GM15510 (cell line): Measurements from ENCODE around the gene SNRPE.

Experiments used
- POLR2A ChIP-seq: IDR thresholded peaks from 3 replicates; pipeline ENCODE4 v1.6.1; 2011; ENCODE audit warnings: borderline replicate concordance; ENCODE audit not compliant: insufficient read length; ENCODE audit errors: extremely low read depth

The SNRPE gene

DNA sequence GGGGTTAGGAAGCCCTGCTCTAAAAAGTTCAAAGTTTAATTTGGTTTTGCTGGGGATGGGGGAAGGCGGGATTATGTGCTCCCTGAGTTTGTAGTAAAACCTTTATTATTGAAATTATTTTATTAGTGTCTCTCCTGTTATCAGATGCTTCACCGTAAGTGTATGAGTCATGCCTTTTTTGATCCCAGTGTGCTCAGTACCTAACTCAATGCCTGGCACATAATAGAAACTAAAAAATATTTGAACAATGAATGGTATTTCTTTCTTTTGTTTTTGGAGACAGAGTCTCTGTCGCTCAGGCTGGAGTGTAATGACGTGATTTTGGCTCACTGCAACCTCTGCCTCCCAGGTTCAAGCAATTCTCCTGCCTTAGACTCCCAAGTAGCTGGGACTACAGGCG is 6.4 kb downstream of the SNRPE start:
- TF ChIP-seq POLR2A = no peak

- TF ChIP-seq POLR2A = no peak
Observed at GRCh38 chr1:203870245-203870644, 8.8 kb downstream of the SNRPE start.

DNA sequence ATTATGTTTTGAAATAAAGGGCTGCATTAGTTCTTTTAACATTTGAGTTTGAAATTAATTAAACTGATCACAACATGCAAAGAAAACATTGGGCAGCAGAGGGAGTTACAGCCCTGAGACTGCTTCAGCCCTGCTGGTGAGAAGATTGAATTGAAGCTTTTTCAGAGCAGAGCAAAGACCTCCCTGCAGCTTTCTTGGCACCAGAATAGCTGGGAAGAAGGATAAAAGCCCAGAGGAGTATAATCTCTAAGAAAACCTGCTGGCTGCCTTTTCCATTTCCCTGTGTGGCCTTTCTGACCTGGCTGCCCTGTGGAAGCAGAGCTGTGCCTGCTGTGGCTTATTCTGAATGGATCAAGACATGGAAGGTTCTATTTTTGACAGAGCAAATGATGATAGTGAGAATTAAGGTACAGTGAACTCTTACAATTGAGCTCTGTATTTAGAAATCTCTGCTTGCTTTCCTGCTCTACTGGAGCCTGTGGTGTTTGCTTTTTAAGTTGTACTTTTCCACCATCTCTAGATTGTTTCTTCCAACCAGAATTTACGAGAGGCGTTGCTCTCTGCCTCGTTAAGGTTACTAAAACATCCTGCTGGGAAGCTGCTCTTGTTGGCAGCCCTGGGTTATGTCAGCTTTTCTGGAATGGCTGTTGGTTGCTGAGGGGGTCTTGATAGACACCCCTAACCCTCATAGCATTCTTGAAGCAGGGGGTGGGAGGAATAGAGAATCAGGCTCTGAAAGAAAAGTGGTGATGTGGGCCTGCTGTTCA is 9.9 kb downstream of the SNRPE start:
- no peak for TF ChIP-seq POLR2A

- no peak for TF ChIP-seq POLR2A
Observed at GRCh38 chr1:203873094-203873493, 11.7 kb downstream of the SNRPE start.

DNA sequence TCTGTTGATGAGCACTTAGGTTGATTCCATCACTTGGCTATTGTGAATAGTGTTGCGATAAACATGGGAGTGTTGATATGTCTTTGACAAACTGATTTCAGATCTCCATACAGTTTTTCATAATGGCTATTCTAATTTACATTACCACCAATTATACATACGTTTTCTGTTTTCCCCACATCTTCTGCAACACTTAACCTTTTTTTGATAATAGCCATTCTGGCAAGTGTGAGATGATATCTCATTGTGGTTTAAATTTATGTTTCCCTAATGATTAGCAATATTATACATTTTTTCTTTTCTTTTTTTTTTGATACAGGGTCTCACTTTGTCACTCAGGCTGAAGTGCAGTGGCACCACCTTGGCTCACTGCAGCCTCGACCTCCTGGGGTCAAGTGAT is 17.0 kb downstream of the SNRPE start:
- no peak for TF ChIP-seq POLR2A

- TF ChIP-seq POLR2A = no peak
Observed at GRCh38 chr1:203880606-203881005, 19.2 kb downstream of the SNRPE start.

DNA sequence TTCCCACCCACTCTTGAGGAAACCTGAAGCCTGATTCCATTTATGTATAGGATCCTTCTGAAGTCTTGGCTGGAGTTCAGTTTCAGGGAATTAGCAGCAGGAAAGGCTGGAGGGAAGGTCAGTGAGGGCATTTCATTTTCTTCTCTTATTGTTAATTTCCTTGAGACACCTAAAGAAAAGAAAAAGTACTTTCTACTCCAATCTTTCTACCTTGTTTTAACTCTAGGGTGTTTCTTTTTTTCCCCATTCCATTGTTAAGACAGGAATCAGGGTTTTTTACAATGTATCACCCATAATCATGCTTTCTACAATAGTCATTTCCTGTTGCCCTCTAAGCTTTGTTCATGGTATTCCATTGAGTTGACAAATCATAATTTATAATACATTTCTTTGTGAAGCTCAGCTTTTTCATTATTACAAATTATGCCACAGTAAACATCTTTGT is 27.4 kb downstream of the SNRPE start:
- no peak for TF ChIP-seq POLR2A

GRCh38 chr1:203891950-203892349 is 30.6 kb downstream of the SNRPE start:
- TF ChIP-seq POLR2A = no peak

DNA sequence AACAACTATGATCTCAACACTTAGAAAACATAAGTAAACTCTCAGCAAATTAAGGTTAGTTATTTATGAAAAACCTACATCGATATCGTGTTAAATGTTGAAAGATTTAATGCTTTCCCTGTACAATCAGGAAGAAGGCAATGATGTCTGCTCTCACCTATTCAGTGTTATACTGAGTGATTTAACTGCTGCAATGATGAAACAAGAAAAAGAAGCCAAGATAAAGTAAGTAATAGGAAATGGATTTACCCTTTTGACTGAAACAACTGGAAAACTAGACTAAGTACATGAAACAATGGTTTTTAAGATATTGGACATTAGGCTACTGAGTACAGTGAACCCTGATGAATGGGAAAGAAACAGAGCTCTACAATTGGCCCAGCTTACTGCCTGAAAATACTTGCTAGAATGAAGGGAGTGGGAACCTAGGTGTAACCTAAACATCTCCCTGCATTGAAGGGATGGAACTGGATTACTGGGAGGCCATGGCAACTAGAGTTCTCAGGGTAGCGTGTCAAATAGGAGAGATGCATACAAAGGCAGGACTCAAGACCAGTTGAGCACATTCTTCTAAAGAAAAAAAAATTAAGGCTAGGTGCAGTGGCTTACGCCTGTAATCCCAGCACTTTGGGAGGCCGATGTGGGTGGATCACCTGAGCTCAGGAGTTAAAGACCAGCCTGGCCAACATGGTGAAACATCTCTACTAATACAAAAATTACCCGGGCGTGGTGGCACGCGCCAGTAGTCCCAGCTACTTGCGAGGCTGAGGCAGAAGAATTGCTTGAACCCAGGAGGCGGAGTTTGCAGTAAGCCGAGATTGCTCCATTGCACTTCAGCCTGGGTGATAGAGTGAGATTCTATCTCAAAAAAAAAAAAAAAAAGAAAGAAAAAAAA is 37.3 kb downstream of the SNRPE start:
- no peak for TF ChIP-seq POLR2A

- no peak for TF ChIP-seq POLR2A
Observed at GRCh38 chr1:203899353-203899716, 37.9 kb downstream of the SNRPE start.

DNA sequence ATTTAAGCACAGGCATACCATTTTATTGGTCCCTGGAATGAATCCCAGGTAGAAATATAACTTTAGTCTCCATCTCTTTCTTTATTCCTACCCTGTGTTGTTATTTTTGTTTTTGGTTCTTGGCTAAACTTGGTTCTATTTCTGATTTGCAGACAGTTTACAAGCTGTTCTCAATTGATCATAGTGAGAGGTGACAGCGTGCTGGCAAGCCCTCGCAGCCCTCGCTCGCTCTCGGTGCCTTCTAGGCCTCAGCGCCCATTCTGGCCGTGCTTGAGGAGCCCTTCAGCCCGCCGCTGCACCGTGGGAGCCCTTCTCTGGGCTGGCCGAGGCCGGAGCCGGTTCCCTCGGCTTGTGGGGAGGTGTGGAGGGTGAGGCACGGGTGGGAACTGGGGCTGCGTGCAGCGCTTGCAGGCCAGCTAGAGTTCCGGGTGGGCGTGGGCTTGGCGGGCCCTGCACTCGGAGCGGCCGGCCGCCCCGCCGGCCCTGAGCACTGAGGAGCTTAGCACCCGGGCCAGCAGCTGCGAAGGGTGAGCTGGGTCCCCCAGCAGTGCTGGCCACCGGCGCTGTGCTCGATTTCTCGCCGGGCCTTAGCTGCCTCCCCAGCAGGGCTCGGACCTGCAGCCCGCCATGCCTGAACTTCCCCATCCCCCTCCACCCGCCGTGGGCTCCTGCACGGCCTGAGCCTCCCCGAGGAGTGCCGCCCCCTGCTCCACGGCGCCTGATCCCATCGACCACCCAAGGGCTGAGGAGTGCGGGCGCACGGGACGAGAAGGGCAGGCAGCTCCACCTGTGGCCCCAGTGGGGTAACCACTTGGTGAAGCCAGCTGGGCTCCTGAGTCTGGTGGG is 38.7 kb downstream of the SNRPE start:
- TF ChIP-seq POLR2A = no peak

DNA sequence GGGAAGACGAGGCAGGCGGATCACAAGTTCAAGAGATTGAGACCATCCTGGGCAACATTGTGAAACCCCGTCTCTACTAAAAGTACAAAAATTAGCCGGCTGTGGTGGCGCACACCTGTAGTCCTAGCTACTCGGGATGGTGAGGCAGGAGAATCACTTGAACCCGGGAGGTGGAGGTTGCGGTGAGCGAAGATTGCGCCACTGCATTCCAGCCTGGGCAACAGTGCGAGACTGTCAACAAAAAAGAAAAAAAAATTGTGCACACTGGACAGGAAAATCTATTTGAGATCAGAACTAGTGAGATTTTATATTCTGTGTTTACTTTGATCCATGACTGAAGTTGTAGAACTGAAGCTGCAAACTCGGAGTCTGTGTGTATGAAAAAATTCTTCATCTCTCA is 40.2 kb downstream of the SNRPE start:
- TF ChIP-seq POLR2A = no peak

DNA sequence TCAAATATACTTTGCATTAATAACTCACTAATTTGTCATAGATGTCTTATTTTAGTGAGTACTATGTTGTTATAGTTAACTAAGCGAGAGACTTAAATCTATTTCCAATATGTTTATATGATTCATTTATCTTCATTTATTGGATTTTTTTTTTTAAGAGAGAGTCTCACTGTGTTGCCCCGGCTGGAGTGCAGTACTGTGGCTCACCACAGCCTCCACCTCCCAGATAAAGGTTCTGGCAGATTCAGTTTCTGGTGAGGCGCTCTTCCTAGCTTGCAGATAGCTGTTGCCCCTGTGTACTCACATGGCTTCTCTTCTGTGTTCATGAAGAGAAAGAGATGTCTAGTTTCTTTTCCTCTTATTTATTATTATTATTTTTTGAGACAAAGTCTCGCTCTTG is 43.9 kb downstream of the SNRPE start:
- no peak for TF ChIP-seq POLR2A

DNA sequence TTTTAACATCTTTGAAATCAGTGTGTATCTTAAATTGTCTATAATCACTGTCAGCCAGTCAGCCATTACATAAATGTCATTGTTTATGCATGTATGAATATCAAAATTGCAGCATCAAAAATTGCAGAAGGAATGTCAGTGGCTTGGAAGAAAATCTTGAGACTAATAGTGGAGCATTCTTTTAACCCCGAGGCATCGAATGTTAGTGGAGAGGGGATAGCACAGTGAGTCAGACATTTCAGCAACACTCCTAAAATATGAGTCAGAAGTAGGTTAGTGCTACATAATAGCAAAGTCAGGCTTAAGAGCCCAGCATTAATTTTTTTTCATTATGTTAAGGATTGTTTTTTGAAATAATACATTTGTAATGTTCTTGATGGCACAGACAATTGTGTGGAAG is 45.5 kb downstream of the SNRPE start:
- no peak for TF ChIP-seq POLR2A

GRCh38 chr1:203907901-203908300 is 46.5 kb downstream of the SNRPE start:
- TF ChIP-seq POLR2A = no peak

- no peak for TF ChIP-seq POLR2A
Observed at GRCh38 chr1:203911806-203912205, 50.4 kb downstream of the SNRPE start.

GRCh38 chr1:203913073-203913521 is 51.7 kb downstream of the SNRPE start:
- TF ChIP-seq POLR2A = no peak
